ENCODE measurements around the gene KDM2B. TPM values are rescaled to one million over a fixed set of nuclear protein-coding genes. Genes with fewer than 3 reads are reported as not detected.
A peak's percentile ranks its signal among the peaks of the same experiment; 100 is the strongest.

Gene KDM2B
- total RNA-seq, 2 donors from 2014 or later: 18.1 to 39.3 TPM

DNA sequence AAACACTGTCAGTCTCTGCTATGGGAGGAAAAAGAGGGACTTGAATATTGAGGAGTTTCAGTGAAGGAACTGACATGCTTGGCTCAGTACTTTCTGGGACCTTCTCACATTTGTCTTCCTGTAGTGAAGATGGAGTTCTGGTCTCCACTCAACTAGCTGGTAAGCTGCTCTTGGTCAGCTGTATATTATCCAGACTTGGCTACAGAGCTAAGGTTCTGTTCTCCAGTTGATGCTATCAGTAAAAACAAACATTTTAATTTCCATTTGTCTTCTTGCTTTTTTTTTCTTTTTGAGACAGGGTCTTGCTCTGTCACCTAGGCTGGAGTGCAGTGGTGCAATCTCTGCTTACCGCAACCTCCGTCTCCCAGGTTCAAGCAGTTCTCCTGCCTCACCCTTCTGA lies 175.6 kb downstream of the KDM2B start:
- Histone ChIP-seq H3K27me3 (replicated peaks; ENCODE audit: insufficient read depth) (no peaks in the 10 kb centered on the region), H3K4me3 (no peak overlapping the region), H3K27ac (no peak overlapping the region), H3K9me3 (no peaks in the 10 kb centered on the region), H3K36me3 (no peaks in the 10 kb centered on the region), H3K4me1 (replicated peaks) (no peaks in the 10 kb centered on the region)
- TF ChIP-seq POLR2AphosphoS5 (IDR thresholded peaks at IDR 0.05) (no peak), POLR2A (IDR thresholded peaks at IDR 0.05) (no peak)
- TF ChIP-seq, protein P1, sequence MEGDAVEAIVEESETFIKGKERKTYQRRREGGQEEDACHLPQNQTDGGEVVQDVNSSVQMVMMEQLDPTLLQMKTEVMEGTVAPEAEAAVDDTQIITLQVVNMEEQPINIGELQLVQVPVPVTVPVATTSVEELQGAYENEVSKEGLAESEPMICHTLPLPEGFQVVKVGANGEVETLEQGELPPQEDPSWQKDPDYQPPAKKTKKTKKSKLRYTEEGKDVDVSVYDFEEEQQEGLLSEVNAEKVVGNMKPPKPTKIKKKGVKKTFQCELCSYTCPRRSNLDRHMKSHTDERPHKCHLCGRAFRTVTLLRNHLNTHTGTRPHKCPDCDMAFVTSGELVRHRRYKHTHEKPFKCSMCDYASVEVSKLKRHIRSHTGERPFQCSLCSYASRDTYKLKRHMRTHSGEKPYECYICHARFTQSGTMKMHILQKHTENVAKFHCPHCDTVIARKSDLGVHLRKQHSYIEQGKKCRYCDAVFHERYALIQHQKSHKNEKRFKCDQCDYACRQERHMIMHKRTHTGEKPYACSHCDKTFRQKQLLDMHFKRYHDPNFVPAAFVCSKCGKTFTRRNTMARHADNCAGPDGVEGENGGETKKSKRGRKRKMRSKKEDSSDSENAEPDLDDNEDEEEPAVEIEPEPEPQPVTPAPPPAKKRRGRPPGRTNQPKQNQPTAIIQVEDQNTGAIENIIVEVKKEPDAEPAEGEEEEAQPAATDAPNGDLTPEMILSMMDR (IDR thresholded peaks at IDR 0.05): no peak
- 80% methylated on average over 2 of the region's 2 CpGs for whole genome bisulfite sequencing
- DNase-seq (ENCODE audit: low spot score): no peak
- intact Hi-C loops (cut with DNase I): no loop called here

DNA sequence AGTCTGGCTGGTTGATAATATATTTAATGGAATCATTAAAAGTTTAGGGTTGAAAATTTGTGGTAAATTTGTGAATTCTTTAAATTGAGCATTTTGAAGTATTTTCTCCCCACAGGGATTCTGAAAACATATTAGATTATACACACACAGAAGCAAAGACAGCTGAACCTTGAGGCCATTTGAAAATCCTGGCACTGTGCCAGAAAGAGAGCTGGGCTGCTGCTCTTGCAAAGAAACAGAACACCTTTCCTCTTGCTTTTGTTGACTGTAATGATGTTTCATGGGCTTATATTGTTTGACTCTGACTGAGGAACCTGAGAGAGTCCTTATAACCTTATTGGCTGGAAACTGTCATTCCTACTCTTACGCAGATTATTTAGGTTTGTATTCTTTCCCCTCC lies 176.1 kb downstream of the KDM2B start:
- DNase-seq (ENCODE audit: low spot score): no peak
- Histone ChIP-seq H3K9me3 (no peaks in the 10 kb centered on the region), H3K36me3 (no peaks in the 10 kb centered on the region), H3K27me3 (replicated peaks; ENCODE audit: insufficient read depth) (no peaks in the 10 kb centered on the region), H3K4me1 (replicated peaks) (no peaks in the 10 kb centered on the region), H3K27ac (no peak overlapping the region), H3K4me3 (no peak overlapping the region)
- intact Hi-C loops (cut with DNase I): no loop called here
- TF ChIP-seq POLR2A (IDR thresholded peaks at IDR 0.05) (no peak), POLR2AphosphoS5 (IDR thresholded peaks at IDR 0.05) (no peak)
- TF ChIP-seq, protein P1 (IDR thresholded peaks at IDR 0.05): no peak
- WGBS: 76% methylated on average over 1 of the region's 1 CpG

DNA sequence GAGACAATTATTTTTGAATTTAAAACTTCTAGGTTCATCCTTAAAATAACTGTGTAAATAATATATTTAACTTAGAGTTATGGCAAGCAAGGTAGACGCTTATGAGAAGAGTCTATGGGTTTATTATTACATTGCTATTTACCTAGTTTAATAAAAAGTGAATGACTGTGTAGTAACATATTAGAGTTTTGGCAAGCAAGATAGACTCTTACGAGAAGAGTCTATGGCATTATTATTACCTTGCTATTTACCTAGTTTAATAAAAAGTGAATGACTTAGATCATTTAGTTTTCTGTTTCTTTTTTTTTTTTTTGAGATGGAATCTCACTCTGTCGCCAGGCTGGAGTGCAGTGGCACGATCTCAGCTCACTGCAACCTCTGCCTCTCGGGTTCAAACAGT lies 177.1 kb downstream of the KDM2B start:
- H3K27me3 ChIP-seq (replicated peaks; ENCODE audit: insufficient read depth): no peaks in the 10 kb centered on the region
- no peaks in the 10 kb centered on the region for H3K9me3 ChIP-seq
- no peak overlapping the region for H3K4me3 ChIP-seq
- no peaks in the 10 kb centered on the region for H3K36me3 ChIP-seq
- no peaks in the 10 kb centered on the region for H3K4me1 ChIP-seq (replicated peaks)
- H3K27ac ChIP-seq: no peak overlapping the region
- 66% methylated on average over 5 of the region's 5 CpGs for WGBS
- intact Hi-C loops (cut with DNase I): no loop called here
- no peak for DNase-seq (ENCODE audit: low spot score)
- TF ChIP-seq, protein P1 (IDR thresholded peaks at IDR 0.05): no peak
- TF ChIP-seq POLR2AphosphoS5 (IDR thresholded peaks at IDR 0.05): peak; percentile 47

DNA sequence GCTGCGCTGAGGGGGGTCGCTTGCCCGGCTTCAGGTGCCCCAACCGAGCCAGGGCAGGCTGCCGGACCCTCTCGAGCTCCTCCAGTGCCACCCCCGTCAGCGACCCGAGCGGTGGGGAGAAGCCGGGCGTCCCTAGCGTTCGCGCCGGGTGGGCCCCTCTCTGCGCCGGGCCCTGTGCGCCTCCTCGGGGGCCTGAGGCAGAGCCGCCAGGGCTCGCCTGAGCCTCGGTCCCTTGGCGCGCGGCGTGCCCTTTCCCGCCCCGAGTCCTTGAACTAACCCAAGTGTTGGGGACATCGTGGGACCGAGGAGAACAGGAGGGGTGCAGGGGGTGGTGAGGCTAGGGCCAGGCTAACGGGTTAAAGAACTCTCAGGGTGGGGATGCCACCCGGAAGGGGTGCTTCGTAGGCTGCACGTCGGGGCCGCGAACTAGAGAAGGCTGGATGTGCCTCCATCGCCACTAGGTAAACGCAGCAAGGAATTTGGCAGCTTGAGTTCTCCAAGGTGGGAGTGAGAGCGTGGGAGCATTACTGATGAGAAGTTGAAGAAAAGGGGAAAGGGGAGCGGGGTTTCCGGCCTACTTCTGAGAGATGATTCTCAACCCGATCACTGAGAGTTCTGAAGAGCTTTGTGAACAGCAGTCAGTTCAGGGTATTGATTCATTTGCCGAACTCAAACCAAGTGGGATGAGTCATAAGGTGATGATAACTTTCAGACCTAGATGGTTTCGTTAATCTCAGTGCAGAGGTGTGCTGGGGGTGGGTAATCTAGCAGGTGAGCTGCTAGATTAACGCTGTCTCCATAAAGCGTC lies 180.3 kb downstream of the KDM2B start:
- 3% methylated on average over 42 of the region's 48 CpGs for WGBS
- H3K36me3 ChIP-seq: no peaks in the 10 kb centered on the region
- TF ChIP-seq, protein P1 (IDR thresholded peaks at IDR 0.05): no peak
- TF ChIP-seq POLR2AphosphoS5 (IDR thresholded peaks at IDR 0.05): no peak
- no peak for TF ChIP-seq POLR2A (IDR thresholded peaks at IDR 0.05)
- H3K9me3 ChIP-seq: no peaks in the 10 kb centered on the region
- no peaks in the 10 kb centered on the region for H3K27me3 ChIP-seq (replicated peaks; ENCODE audit: insufficient read depth)
- H3K4me1 ChIP-seq (replicated peaks): no peaks in the 10 kb centered on the region
- intact Hi-C loops (cut with DNase I): no loop called here
- H3K27ac ChIP-seq: peak overlapping the region; percentile 74 to 87
- DNase-seq (ENCODE audit: low spot score): peak; percentile 16
- H3K4me3 ChIP-seq: peak overlapping the region; percentile 58 to 95

Measured in prostate gland (tissue), 2 donors.